Thyroid gland (tissue), 4 donors: Measurements from ENCODE around the gene LSM2.
"Not testable (repeated sequence)": the region's sequence is repeated elsewhere in the genome, so short reads cannot be mapped to it uniquely, and the experiment has no call there.

ENCODE experiments used
- POLR2A ChIP-seq, 2 donors: fragments of 450-650 bp; IDR thresholded peaks; one replicate each; pipeline ENCODE4 v1.6.1; 2017; ENCODE audit warnings: antibody characterized with exemption in 2 of 2, mild to moderate bottlenecking in 2 of 2, moderate library complexity in 1 of 2
- TF ChIP-seq, protein P1 (sequence below), 6 experiments: fragments of 200-600 bp in 3 of 6; fragments of 450-650 bp in 3 of 6; sonication (generic) in 3 of 6; IDR thresholded peaks; one replicate each; pipeline ENCODE4 v1.5.1; 2016 to 2019; ENCODE audit warnings: antibody characterized with exemption in 6 of 6, mild to moderate bottlenecking in 2 of 6, inconsistent platforms in 1 of 6, moderate library complexity in 1 of 6

DNA sequence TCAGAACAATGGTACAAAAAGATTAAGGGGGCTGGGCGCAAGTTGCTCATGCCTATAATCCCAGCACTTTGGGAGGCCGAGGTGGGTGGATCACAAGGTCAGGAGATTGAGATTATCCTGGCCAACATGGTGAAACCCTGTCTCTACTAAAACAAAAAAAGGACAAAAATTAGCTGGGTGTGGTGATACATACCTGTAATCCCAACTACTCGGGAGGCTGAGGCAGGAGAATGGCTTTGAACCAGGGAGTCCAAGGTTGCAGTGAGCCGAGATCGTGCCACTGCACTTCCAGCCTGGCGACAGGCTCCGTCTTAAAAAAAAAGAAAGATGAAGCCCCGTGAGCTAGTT, 33.0 kb upstream of the LSM2 start:
- TF ChIP-seq, protein P1, sequence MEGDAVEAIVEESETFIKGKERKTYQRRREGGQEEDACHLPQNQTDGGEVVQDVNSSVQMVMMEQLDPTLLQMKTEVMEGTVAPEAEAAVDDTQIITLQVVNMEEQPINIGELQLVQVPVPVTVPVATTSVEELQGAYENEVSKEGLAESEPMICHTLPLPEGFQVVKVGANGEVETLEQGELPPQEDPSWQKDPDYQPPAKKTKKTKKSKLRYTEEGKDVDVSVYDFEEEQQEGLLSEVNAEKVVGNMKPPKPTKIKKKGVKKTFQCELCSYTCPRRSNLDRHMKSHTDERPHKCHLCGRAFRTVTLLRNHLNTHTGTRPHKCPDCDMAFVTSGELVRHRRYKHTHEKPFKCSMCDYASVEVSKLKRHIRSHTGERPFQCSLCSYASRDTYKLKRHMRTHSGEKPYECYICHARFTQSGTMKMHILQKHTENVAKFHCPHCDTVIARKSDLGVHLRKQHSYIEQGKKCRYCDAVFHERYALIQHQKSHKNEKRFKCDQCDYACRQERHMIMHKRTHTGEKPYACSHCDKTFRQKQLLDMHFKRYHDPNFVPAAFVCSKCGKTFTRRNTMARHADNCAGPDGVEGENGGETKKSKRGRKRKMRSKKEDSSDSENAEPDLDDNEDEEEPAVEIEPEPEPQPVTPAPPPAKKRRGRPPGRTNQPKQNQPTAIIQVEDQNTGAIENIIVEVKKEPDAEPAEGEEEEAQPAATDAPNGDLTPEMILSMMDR (IDR thresholded peaks at IDR 0.05) = not testable (repeated sequence)
- not testable (repeated sequence) for TF ChIP-seq POLR2A (IDR thresholded peaks at IDR 0.05)
